Hepatocyte (in vitro differentiated cells): ENCODE results near the gene ADISSP.

Experiments
- CTCF ChIP-seq: fragments of 200-600 bp; sonication (generic); IDR thresholded peaks from 2 replicates; pipeline ENCODE4 v1.5.1; 2016; ENCODE audit warnings: antibody characterized with exemption, mild to moderate bottlenecking; ENCODE audit not compliant: poor library complexity
- EZH2 ChIP-seq: fragments of 200-600 bp; sonication (generic); IDR thresholded peaks from 2 replicates; pipeline ENCODE4 v1.6.1; 2016; ENCODE audit warnings: antibody characterized with exemption, mild to moderate bottlenecking, borderline replicate concordance
- EZH2phosphoT487 ChIP-seq: fragments of 200-600 bp; sonication (generic); IDR thresholded peaks from one replicate; pipeline ENCODE4 v1.6.1; 2018; ENCODE audit warnings: antibody characterized with exemption, mild to moderate bottlenecking, low read depth, moderate library complexity; ENCODE audit not compliant: unreplicated experiment, severe bottlenecking

- TF ChIP-seq CTCF (no peak), EZH2 (no peak), EZH2phosphoT487 (no peak)
These were observed 56.0 kb downstream of the ADISSP start for GRCh38 chr20:3711484-3711941.
